MCF 10A (cell line): ENCODE data around the gene ACTL9. TPM values are rescaled to one million over a fixed set of nuclear protein-coding genes. Genes with fewer than 3 reads are reported as not detected.

Experiments
- BruUV-seq: library from RNA; stranded (reverse); fragments of 400-500 nt; replicated peaks from 2 replicates; lab custom pipeline; 2021; lab: Mats Ljungman, UMichigan
- CTCF ChIA-PET: fragments of 300-600 bp; sonication (Branson Sonifier 250); formaldehyde crosslinking; extraction: SDS; loops from one replicate; lab custom pipeline; 2021; ENCODE audit warnings: antibody characterized with exemption, inconsistent platforms; lab: Yijun Ruan, JAX
- POLR2A ChIA-PET: fragments of 300-600, 350-650 bp; sonication (Branson Sonifier 250); formaldehyde crosslinking; extraction: SDS; loops from one replicate; lab custom pipeline; 2020; ENCODE audit warnings: antibody characterized with exemption, inconsistent platforms; lab: Yijun Ruan, JAX
- DNase-seq: peaks from one replicate; pipeline ENCODE4 v3.0.0-alpha.2; 2018; ENCODE audit not compliant: unreplicated experiment
- H3K27ac Mint-ChIP-seq: one replicate; pipeline ENCODE4 v1.8.0; 2022; ENCODE audit warnings: mild to moderate bottlenecking, low read depth, mixed read lengths; ENCODE audit not compliant: unreplicated experiment
- H3K27me3 Mint-ChIP-seq: one replicate; pipeline ENCODE4 v1.8.0; 2022; ENCODE audit warnings: mixed read lengths; ENCODE audit not compliant: insufficient read depth, unreplicated experiment
- H3K36me3 Mint-ChIP-seq: one replicate; pipeline ENCODE4 v1.8.0; 2022; ENCODE audit warnings: mild to moderate bottlenecking, moderate library complexity, mixed read lengths; ENCODE audit not compliant: insufficient read depth, unreplicated experiment
- H3K4me1 Mint-ChIP-seq: one replicate; pipeline ENCODE4 v1.8.0; 2022; ENCODE audit warnings: mixed read lengths; ENCODE audit not compliant: insufficient read depth, unreplicated experiment
- H3K4me3 Mint-ChIP-seq: one replicate; pipeline ENCODE4 v1.8.0; 2022; ENCODE audit warnings: mild to moderate bottlenecking, moderate library complexity, mixed read lengths; ENCODE audit not compliant: unreplicated experiment
- H3K9me3 Mint-ChIP-seq: one replicate; pipeline ENCODE4 v1.8.0; 2022; ENCODE audit warnings: mixed read lengths; ENCODE audit not compliant: unreplicated experiment
- intact Hi-C: fragments of 100-400 bp; cut with micrococcal nuclease; formaldehyde crosslinking; loops from 2 replicates; pipeline ENCODE4 v1.14.1; 2022
- total RNA-seq: library from RNA; stranded (reverse); gene quantifications from 2 replicates; pipeline ENCODE4 v1.2.3, GENCODE V29; 2022
- TF ChIP-seq, protein P1 (sequence below): fragments of 200-600 bp; IDR thresholded peaks from one replicate; pipeline ENCODE4 v1.8.0; 2022; ENCODE audit warnings: antibody characterized with exemption, mild to moderate bottlenecking; ENCODE audit not compliant: unreplicated experiment

ACTL9 gene
- total RNA-seq, 1 experiment from 2014 or later: not detected

DNA sequence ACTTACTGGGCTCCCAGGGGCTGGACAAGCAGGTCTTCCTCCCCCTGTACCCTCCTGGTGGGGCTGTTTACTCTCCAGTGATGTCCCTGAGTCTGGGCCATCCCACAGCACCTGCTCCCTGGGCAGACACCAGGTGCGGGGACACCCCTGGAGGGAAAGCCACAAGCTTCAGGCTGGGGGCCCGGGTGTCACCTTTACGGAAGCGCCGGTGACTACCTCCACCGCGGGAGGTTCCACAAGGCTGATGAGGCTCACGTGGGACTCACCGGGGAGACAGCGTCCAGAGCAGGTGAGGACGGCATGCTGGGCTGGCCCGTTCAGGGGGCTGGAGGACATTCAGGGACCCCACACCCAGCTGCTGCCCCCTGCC, 43.3 kb downstream of the ACTL9 start:
- Mint-ChIP-seq H3K9me3 (no peaks in the 10 kb centered on the region), H3K27ac (no peak overlapping the region), H3K4me1 (no peaks in the 10 kb centered on the region), H3K27me3 (no peaks in the 10 kb centered on the region), H3K36me3 (no peaks in the 10 kb centered on the region), H3K4me3 (no peak overlapping the region)
- intact Hi-C loops: no loop called here
- no TSS peak for BruUV-seq
- ChIA-PET CTCF (interaction anchor here (0.6 to 3.0 kb wide), 23 partner anchors 8 to 601 kb away, joined by 3 to 38 read pairs (median 3); partner anchors contain the start of gene OR1M1), POLR2A (no interaction called here)
- TF ChIP-seq, protein P1, sequence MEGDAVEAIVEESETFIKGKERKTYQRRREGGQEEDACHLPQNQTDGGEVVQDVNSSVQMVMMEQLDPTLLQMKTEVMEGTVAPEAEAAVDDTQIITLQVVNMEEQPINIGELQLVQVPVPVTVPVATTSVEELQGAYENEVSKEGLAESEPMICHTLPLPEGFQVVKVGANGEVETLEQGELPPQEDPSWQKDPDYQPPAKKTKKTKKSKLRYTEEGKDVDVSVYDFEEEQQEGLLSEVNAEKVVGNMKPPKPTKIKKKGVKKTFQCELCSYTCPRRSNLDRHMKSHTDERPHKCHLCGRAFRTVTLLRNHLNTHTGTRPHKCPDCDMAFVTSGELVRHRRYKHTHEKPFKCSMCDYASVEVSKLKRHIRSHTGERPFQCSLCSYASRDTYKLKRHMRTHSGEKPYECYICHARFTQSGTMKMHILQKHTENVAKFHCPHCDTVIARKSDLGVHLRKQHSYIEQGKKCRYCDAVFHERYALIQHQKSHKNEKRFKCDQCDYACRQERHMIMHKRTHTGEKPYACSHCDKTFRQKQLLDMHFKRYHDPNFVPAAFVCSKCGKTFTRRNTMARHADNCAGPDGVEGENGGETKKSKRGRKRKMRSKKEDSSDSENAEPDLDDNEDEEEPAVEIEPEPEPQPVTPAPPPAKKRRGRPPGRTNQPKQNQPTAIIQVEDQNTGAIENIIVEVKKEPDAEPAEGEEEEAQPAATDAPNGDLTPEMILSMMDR: no peak
- no peak for DNase-seq

DNA sequence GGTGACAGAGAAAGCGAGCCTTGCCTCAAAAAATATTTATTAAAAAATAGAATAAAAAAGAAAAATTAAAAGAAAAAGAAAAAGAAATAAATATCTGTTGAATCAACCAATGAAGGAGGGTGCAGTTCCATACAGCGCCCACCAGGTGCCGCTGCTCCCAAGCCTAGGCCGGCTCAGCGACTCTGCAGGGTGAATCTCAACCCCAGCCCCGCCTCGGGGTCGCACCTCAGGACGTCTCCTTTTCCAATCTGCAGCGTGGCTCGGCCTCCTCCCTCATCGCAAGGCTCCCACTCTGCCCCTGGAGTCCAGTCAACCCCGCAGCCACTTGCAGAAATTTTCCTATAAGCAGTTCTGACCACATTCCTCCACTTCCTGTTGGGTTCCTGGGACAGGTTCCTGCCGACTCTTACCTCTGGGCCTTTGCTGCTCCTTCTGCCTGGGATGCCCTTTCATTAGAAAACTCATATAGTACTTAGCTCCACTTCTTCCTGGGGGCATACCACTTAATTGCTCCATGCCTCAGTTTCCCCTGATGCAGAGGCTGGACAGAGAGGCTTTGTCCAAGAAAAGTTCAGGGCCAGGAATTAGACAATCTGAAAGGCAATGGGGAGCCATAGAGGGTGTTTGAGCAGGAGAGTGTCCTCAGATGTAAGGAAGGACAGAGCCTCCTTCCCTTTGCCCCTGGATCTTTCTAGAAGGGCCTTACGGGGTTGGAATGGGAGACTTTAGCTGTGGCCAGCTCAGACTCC, 43.8 kb downstream of the ACTL9 start:
- ChIA-PET CTCF (interaction anchor here (0.6 to 3.0 kb wide), 50 partner anchors 9 to 1414 kb away, joined by 3 to 38 read pairs (median 3); partner anchors contain the start of genes MBD3L1, NFILZ, OR1M1 and ZNF558), POLR2A (interaction anchor here (0.6 kb wide), 1 partner anchor 385 kb away, joined by 4 read pairs; no protein-coding TSS in a partner anchor)
- Mint-ChIP-seq H3K27ac (no peak overlapping the region), H3K4me3 (peak overlapping the region; percentile 45), H3K27me3 (no peaks in the 10 kb centered on the region), H3K4me1 (no peaks in the 10 kb centered on the region), H3K9me3 (no peaks in the 10 kb centered on the region), H3K36me3 (no peaks in the 10 kb centered on the region)
- intact Hi-C loops: no loop called here
- peak; percentile 49 for DNase-seq
- BruUV-seq: no TSS peak
- TF ChIP-seq, protein P1: peak; percentile 96

DNA sequence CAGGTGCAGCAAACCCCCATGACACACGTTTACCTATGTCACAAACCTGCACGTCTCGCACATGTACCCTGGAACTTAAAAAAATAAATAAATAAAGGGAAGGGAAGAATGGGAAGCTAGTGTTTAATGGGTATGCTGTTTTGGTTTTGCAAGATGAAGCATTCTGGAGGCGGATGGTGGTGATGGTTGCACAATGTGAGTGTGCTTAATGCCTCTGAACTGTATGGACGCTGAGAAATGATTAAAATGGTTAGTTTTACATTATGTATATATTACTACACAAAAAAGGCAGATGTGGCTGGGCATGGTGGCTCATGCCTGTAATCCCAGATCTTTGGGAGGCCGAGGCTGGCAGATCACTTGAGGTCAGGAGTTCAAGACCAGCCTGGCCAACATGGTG, 50.4 kb downstream of the ACTL9 start:
- DNase-seq: no peak
- no peak overlapping the region for H3K4me3 Mint-ChIP-seq
- POLR2A ChIA-PET: no interaction called here
- no peaks in the 10 kb centered on the region for H3K36me3 Mint-ChIP-seq
- BruUV-seq: no TSS peak
- H3K9me3 Mint-ChIP-seq: no peaks in the 10 kb centered on the region
- H3K27me3 Mint-ChIP-seq: no peaks in the 10 kb centered on the region
- intact Hi-C loops: no loop called here
- H3K27ac Mint-ChIP-seq: no peak overlapping the region
- TF ChIP-seq, protein P1: no peak
- H3K4me1 Mint-ChIP-seq: no peaks in the 10 kb centered on the region
- CTCF ChIA-PET: interaction anchor here (1.3 kb wide), 1 partner anchor 67 kb away, joined by 5 read pairs; no protein-coding TSS in a partner anchor

Other genes with a start within 250 kb of the ACTL9 start
- gene PRAM1, start 196.2 kb downstream of the ACTL9 start, total RNA-seq: 0.15 TPM in 1 of 2 replicates, not detected in the other
- gene ZNF414, start 184.6 kb downstream of the ACTL9 start, total RNA-seq: 16.3 and 27.2 TPM in 2 replicates
- 0.16 and 0.27 TPM in 2 replicates for gene MYO1F, start 121.4 kb downstream of the ACTL9 start, total RNA-seq
- gene ADAMTS10, start 88.1 kb downstream of the ACTL9 start, total RNA-seq: not detected in 2 replicates
- not detected in 2 replicates for gene NFILZ, start 68.2 kb downstream of the ACTL9 start, total RNA-seq
- not detected in 2 replicates for gene OR2Z1, start 22.8 kb upstream of the ACTL9 start, total RNA-seq
- gene ZNF558, start 133.5 kb upstream of the ACTL9 start, total RNA-seq: 34.1 and 36.5 TPM in 2 replicates
- gene MBD3L1, start 133.6 kb upstream of the ACTL9 start, total RNA-seq: not detected in 2 replicates